IMR-90 (cell line): ENCODE results near the gene TAOK1. TPM values are rescaled to one million over a fixed set of nuclear protein-coding genes. Genes with fewer than 3 reads are reported as not detected.

Experiments
- ATAC-seq: fragments of 200-7000 bp; cut with Tn5 transposase; 2 replicates; pipeline ENCODE4 v1.9.1; 2020; ENCODE audit warnings: low read depth, mild to moderate bottlenecking, moderate library complexity
- BruUV-seq: library from RNA; stranded (reverse); fragments of 400-500 nt; replicated peaks from 2 replicates; lab custom pipeline; 2021; lab: Mats Ljungman, UMichigan
- CTCF ChIA-PET: fragments of 300-600 bp; formaldehyde crosslinking; extraction: SDS; loops from one replicate; lab custom pipeline; 2021; ENCODE audit warnings: antibody characterized with exemption; lab: Yijun Ruan, JAX
- POLR2A ChIA-PET: fragments of 300-600 bp; sonication (Branson Sonifier 250); formaldehyde crosslinking; loops from one replicate; lab custom pipeline; 2022; ENCODE audit warnings: antibody characterized with exemption; ENCODE audit not compliant: unreplicated experiment; lab: Charles Lee
- DNase-seq: peaks from one replicate; pipeline ENCODE4 v3.0.0; 2013
- H2AFZ ChIP-seq: replicated peaks from 2 replicates; pipeline ENCODE3; 2013; ENCODE audit warnings: low read length, mild to moderate bottlenecking; ENCODE audit not compliant: poor library complexity
- H2AK5ac ChIP-seq: 2 replicates; pipeline ENCODE4 v1.6.1; 2013; ENCODE audit warnings: low read depth, low read length, inconsistent platforms
- H2AK9ac ChIP-seq: replicated peaks from 2 replicates; pipeline ENCODE3; 2013; ENCODE audit warnings: mild to moderate bottlenecking, low read depth, low read length, moderate library complexity; ENCODE audit not compliant: poor library complexity
- H2BK120ac ChIP-seq: 2 replicates; pipeline ENCODE4 v1.6.1; 2013; ENCODE audit warnings: low read depth, low read length, inconsistent platforms
- H2BK15ac ChIP-seq: 3 replicates; pipeline ENCODE4 v1.6.1; 2013; ENCODE audit warnings: low read depth, low read length, inconsistent platforms
- H2BK20ac ChIP-seq: 2 replicates; pipeline ENCODE4 v1.6.1; 2013; ENCODE audit warnings: low read depth, mild to moderate bottlenecking, inconsistent platforms, low read length, moderate library complexity
- H2BK5ac ChIP-seq: 2 replicates; pipeline ENCODE4 v1.6.1; 2013; ENCODE audit warnings: mild to moderate bottlenecking, low read depth, low read length, inconsistent platforms; ENCODE audit not compliant: poor library complexity, severe bottlenecking
- H3K14ac ChIP-seq: replicated peaks from 2 replicates; pipeline ENCODE4 v1.6.1; 2013; ENCODE audit warnings: low read depth, low read length, inconsistent platforms
- H3K18ac ChIP-seq: 2 replicates; pipeline ENCODE4 v1.6.1; 2013; ENCODE audit warnings: low read depth, low read length, control low read depth
- H3K23ac ChIP-seq: 2 replicates; pipeline ENCODE4 v1.6.1; 2013; ENCODE audit warnings: low read depth, low read length, inconsistent platforms
- H3K27ac ChIP-seq: 2 replicates; pipeline ENCODE4 v1.5.1; 2013; ENCODE audit warnings: mild to moderate bottlenecking, control low read depth, low read length; ENCODE audit not compliant: insufficient read depth
- H3K27me3 ChIP-seq: 2 replicates; pipeline ENCODE4 v1.6.1; 2013; ENCODE audit warnings: low read length; ENCODE audit not compliant: control insufficient read depth, insufficient read depth
- H3K36me3 ChIP-seq: 2 replicates; pipeline ENCODE4 v1.6.1; 2013; ENCODE audit warnings: low read length, mixed read lengths; ENCODE audit not compliant: control insufficient read depth, insufficient read depth
- H3K4ac ChIP-seq: 2 replicates; pipeline ENCODE4 v1.6.1; 2013; ENCODE audit warnings: low read depth, low read length, inconsistent platforms
- H3K4me1 ChIP-seq: 2 replicates; pipeline ENCODE4 v1.6.1; 2013; ENCODE audit warnings: low read length, mixed read lengths; ENCODE audit not compliant: control insufficient read depth, insufficient read depth
- H3K4me2 ChIP-seq: 2 replicates; pipeline ENCODE4 v1.6.1; 2013; ENCODE audit warnings: low read depth, mild to moderate bottlenecking, control low read depth, low read length, moderate library complexity
- H3K4me3 ChIP-seq: 2 replicates; pipeline ENCODE4 v1.5.1; 2013; ENCODE audit warnings: low read depth, mild to moderate bottlenecking, control low read depth, low read length, moderate library complexity; ENCODE audit not compliant: insufficient read depth
- H3K56ac ChIP-seq: 2 replicates; pipeline ENCODE4 v1.6.1; 2013; ENCODE audit warnings: low read length, inconsistent platforms; ENCODE audit not compliant: insufficient read depth; ENCODE audit errors: extremely low read depth
- H3K79me1 ChIP-seq, 2 experiments: 2 replicates each; pipeline ENCODE4 v1.6.1; 2013; ENCODE audit warnings: low read length in 2 of 2, inconsistent platforms in 1 of 2, low read depth in 1 of 2
- H3K9ac ChIP-seq: 2 replicates; pipeline ENCODE4 v1.6.1; 2013; ENCODE audit warnings: low read depth, low read length, control low read depth
- H3K9me1 ChIP-seq: 2 replicates; pipeline ENCODE4 v1.6.1; 2013; ENCODE audit warnings: low read length, inconsistent platforms; ENCODE audit not compliant: insufficient read depth
- H3K9me3 ChIP-seq: 2 replicates; pipeline ENCODE4 v1.6.1; 2013; ENCODE audit warnings: low read length; ENCODE audit not compliant: control insufficient read depth, insufficient read depth
- H4K20me1 ChIP-seq: 2 replicates; pipeline ENCODE4 v1.6.1; 2013; ENCODE audit warnings: low read length, inconsistent platforms; ENCODE audit not compliant: insufficient read depth
- H4K5ac ChIP-seq: 2 replicates; pipeline ENCODE4 v1.6.1; 2013; ENCODE audit warnings: mild to moderate bottlenecking, low read depth, low read length, control low read depth
- H4K8ac ChIP-seq, 2 experiments: 2 replicates each; pipeline ENCODE4 v1.6.1; 2013; ENCODE audit warnings: low read depth in 2 of 2, low read length in 2 of 2, control low read depth in 1 of 2, inconsistent platforms in 1 of 2
- H4K91ac ChIP-seq: 2 replicates; pipeline ENCODE4 v1.6.1; 2013; ENCODE audit warnings: low read depth, low read length, inconsistent platforms; ENCODE audit not compliant: insufficient read depth
- BHLHE40 ChIP-seq: fragments of 150-350 bp; IDR thresholded peaks from 2 replicates; pipeline ENCODE4 v1.6.1; 2016; ENCODE audit warnings: mild to moderate bottlenecking, low read depth, low read length
- CEBPB ChIP-seq: IDR thresholded peaks from 2 replicates; pipeline ENCODE4 v1.6.1; 2012; ENCODE audit warnings: low read depth, low read length, improper control_type of control experiment
- CHD1 ChIP-seq: IDR thresholded peaks from 2 replicates; pipeline ENCODE4 v1.6.1; 2012; ENCODE audit warnings: low read depth, low read length, improper control_type of control experiment
- FOS ChIP-seq: fragments of 150-350 bp; IDR thresholded peaks from 2 replicates; pipeline ENCODE4 v1.6.1; 2016; ENCODE audit warnings: low read depth, low read length
- MAFK ChIP-seq: IDR thresholded peaks from 2 replicates; pipeline ENCODE4 v1.6.1; 2012; ENCODE audit warnings: low read depth, low read length, improper control_type of control experiment
- MAZ ChIP-seq: IDR thresholded peaks from 2 replicates; pipeline ENCODE4 v1.6.1; 2012; ENCODE audit warnings: low read depth, mild to moderate bottlenecking, low read length, improper control_type of control experiment, moderate library complexity, borderline replicate concordance
- MXI1 ChIP-seq: IDR thresholded peaks from 2 replicates; pipeline ENCODE4 v1.6.1; 2012; ENCODE audit warnings: low read depth, mild to moderate bottlenecking, low read length, moderate library complexity, borderline replicate concordance
- NFE2L2 ChIP-seq: fragments of 150-350 bp; IDR thresholded peaks from 2 replicates; pipeline ENCODE4 v1.6.1; 2016; ENCODE audit warnings: low read depth, mild to moderate bottlenecking, low read length
- POLR2A ChIP-seq: IDR thresholded peaks from 2 replicates; pipeline ENCODE4 v1.6.1; 2012; ENCODE audit warnings: mild to moderate bottlenecking, low read depth, low read length
- RAD21 ChIP-seq: IDR thresholded peaks from 2 replicates; pipeline ENCODE4 v1.6.1; 2012; ENCODE audit warnings: low read length, improper control_type of control experiment
- RCOR1 ChIP-seq: IDR thresholded peaks from 2 replicates; pipeline ENCODE4 v1.6.1; 2012; ENCODE audit warnings: mild to moderate bottlenecking, low read length, improper control_type of control experiment; ENCODE audit not compliant: insufficient replicate concordance
- RFX5 ChIP-seq: IDR thresholded peaks from 2 replicates; pipeline ENCODE4 v1.8.0; 2012; ENCODE audit warnings: low read depth, mild to moderate bottlenecking, low read length, moderate library complexity
- SMC3 ChIP-seq: fragments of 150-350 bp; IDR thresholded peaks from 2 replicates; pipeline ENCODE4 v1.6.1; 2016; ENCODE audit warnings: low read depth, mild to moderate bottlenecking, antibody characterized with exemption, low read length, moderate library complexity
- WGBS, 2 experiments: methylation state at CpG; one replicate each; pipeline versions ENCODE4 v1.1.5 to v1.1.7; 2013; ENCODE audit warnings: missing lambda C conversion rate in 2 of 2; ENCODE audit not compliant: insufficient read length in 1 of 2; ENCODE audit errors: extremely low coverage in 2 of 2; 5-methylcytosine and 5-hydroxymethylcytosine counted together
- dilution Hi-C: fragments of 300-500 bp; cut with HindIII; formaldehyde crosslinking; loops from one replicate; pipeline ENCODE4 v1.14.3; 2018; ENCODE audit warnings: low sequenced_read_pairs; ENCODE audit not compliant: unreplicated experiment
- in situ Hi-C: fragments of 300-500 bp; cut with MboI; formaldehyde crosslinking; loops from 3 replicates; pipeline ENCODE4 v1.14.3; 2019; ENCODE audit warnings: low sequenced_read_pairs, inconsistent platforms, mixed read lengths
- intact Hi-C: fragments of 100-400 bp; cut with micrococcal nuclease; formaldehyde crosslinking; loops from 2 replicates; pipeline ENCODE4 v1.10.0; 2022
- polyA plus RNA-seq, 3 experiments: library from polyadenylated mRNA; depleted of rRNA; stranded (reverse); fragments of >200 nt; gene quantifications; 2 replicates each; pipeline ENCODE4 v1.2.3, GENCODE V29; 2012; ENCODE audit warnings: low replicate concordance in 1 of 3
- total RNA-seq: library from RNA; depleted of rRNA; stranded (reverse); fragments of >200 nt; gene quantifications from 2 replicates; pipeline ENCODE4 v1.2.3, GENCODE V29; 2012
- TF ChIP-seq, protein P1 (sequence below): fragments of 150-350 bp; IDR thresholded peaks from 2 replicates; pipeline ENCODE4 v1.6.1; 2017; ENCODE audit warnings: mild to moderate bottlenecking, antibody characterized with exemption, low read length, low read depth
- TF ChIP-seq, protein P2 (sequence below): conservative IDR thresholded peaks from 2 replicates; pipeline ENCODE4 v1.5.1; 2012; ENCODE audit warnings: mild to moderate bottlenecking, low read depth, low read length, improper control_type of control experiment
- TF ChIP-seq, protein P3 (sequence below): fragments of 150-350 bp; IDR thresholded peaks from 2 replicates; pipeline ENCODE4 v1.6.1; 2016; ENCODE audit warnings: low read depth, mild to moderate bottlenecking, low read length, moderate library complexity, borderline replicate concordance

The TAOK1 gene
- total and polyA plus RNA-seq, 2 of the 4 experiments (the other 2 are of a cell fraction), result 9.8 to 91.8 TPM

DNA sequence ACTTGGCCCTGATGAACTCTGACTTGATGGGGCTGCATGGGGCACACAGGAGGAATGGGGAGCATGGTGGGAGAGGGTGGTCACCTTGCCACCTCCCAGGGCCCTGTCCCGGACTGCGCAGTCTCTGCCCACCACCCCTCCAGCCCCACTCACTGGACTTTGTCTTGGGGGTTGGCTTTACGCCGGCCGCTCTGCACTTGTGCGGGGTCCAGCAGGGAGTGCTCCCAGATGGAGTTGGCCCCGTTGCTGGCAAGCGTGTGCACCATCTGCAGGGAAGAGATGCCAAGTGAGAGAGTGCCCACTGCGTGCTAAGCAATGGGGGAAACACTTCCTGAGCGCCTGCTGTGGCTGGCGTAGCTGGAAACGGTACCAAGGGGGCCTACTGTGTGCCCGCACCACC lies 192.6 kb downstream of the TAOK1 start:
- 100% methylated on average over 2 of the region's 13 CpGs; no CpG with 5 or more reads in 1 of the 2 experiments for WGBS, 2 experiments
- in situ Hi-C loops, result no loop called here
- peaks cover 54% of the 10 kb centered on the region for H4K20me1 ChIP-seq

More for the DNA sequence above, 192.6 kb downstream of the TAOK1 start:
- no peaks in the 10 kb centered on the region for H3K9me3 ChIP-seq
- H2BK15ac ChIP-seq, result no peak overlapping the region
- no peak overlapping the region for H3K4ac ChIP-seq
- no peak overlapping the region for H3K18ac ChIP-seq
- H3K4me1 ChIP-seq, result peaks cover 17% of the 10 kb centered on the region; the same call in 1 of the 2 replicates
- no peak overlapping the region for H2BK120ac ChIP-seq
- no peak overlapping the region for H4K91ac ChIP-seq
- no peak overlapping the region for H3K27ac ChIP-seq
- TF ChIP-seq MAFK (no peak), POLR2A (no peak), CEBPB (no peak), FOS (no peak), RAD21 (no peak), BHLHE40 (no peak), MXI1 (no peak), MAZ (no peak), SMC3 (no peak), RFX5 (no peak), NFE2L2 (no peak), CHD1 (no peak), RCOR1 (no peak)
- TF ChIP-seq, protein P1, sequence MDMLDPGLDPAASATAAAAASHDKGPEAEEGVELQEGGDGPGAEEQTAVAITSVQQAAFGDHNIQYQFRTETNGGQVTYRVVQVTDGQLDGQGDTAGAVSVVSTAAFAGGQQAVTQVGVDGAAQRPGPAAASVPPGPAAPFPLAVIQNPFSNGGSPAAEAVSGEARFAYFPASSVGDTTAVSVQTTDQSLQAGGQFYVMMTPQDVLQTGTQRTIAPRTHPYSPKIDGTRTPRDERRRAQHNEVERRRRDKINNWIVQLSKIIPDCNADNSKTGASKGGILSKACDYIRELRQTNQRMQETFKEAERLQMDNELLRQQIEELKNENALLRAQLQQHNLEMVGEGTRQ, result no peak
- TF ChIP-seq, protein P2, sequence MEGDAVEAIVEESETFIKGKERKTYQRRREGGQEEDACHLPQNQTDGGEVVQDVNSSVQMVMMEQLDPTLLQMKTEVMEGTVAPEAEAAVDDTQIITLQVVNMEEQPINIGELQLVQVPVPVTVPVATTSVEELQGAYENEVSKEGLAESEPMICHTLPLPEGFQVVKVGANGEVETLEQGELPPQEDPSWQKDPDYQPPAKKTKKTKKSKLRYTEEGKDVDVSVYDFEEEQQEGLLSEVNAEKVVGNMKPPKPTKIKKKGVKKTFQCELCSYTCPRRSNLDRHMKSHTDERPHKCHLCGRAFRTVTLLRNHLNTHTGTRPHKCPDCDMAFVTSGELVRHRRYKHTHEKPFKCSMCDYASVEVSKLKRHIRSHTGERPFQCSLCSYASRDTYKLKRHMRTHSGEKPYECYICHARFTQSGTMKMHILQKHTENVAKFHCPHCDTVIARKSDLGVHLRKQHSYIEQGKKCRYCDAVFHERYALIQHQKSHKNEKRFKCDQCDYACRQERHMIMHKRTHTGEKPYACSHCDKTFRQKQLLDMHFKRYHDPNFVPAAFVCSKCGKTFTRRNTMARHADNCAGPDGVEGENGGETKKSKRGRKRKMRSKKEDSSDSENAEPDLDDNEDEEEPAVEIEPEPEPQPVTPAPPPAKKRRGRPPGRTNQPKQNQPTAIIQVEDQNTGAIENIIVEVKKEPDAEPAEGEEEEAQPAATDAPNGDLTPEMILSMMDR, result no peak
- TF ChIP-seq, protein P3, sequence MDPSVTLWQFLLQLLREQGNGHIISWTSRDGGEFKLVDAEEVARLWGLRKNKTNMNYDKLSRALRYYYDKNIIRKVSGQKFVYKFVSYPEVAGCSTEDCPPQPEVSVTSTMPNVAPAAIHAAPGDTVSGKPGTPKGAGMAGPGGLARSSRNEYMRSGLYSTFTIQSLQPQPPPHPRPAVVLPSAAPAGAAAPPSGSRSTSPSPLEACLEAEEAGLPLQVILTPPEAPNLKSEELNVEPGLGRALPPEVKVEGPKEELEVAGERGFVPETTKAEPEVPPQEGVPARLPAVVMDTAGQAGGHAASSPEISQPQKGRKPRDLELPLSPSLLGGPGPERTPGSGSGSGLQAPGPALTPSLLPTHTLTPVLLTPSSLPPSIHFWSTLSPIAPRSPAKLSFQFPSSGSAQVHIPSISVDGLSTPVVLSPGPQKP, result no peak
- no peak overlapping the region for H3K9ac ChIP-seq
- no peak overlapping the region for H2AK5ac ChIP-seq
- H3K9me1 ChIP-seq, result peaks cover 24% of the 10 kb centered on the region
- H3K56ac ChIP-seq, result no peak overlapping the region
- ChIA-PET POLR2A (no interaction called here), CTCF (no interaction called here)
- BruUV-seq, result no TSS peak
- H4K5ac ChIP-seq, result no peak overlapping the region
- intact Hi-C loops (no loop called here), dilution Hi-C loops (no loop called here)
- no peak for ATAC-seq
- no peak overlapping the region for H2BK20ac ChIP-seq
- peaks cover 38% of the 10 kb centered on the region for H3K36me3 ChIP-seq
- no peak overlapping the region for H2AK9ac ChIP-seq
- H3K4me2 ChIP-seq, result no peak overlapping the region
- DNase-seq, result no peak
- no peak overlapping the region for H3K23ac ChIP-seq
- peaks cover 38 to 81% of the 10 kb centered on the region in 2 experiments for H3K79me1 ChIP-seq
- H3K14ac ChIP-seq, result no peak overlapping the region
- no peak overlapping the region for H4K8ac ChIP-seq
- no peaks in the 10 kb centered on the region for H3K27me3 ChIP-seq
- H3K4me3 ChIP-seq, result no peak overlapping the region
- H2AFZ ChIP-seq, result no peak overlapping the region
- no peak overlapping the region for H2BK5ac ChIP-seq
